H1 (cell line): Measurements from ENCODE around the gene NCK2.

Experiments
- EP300 ChIP-seq, 2 experiments: IDR thresholded peaks; 1 replicate in 1 of 2; 2 replicates in 1 of 2; pipeline ENCODE4 v1.6.1; 2011 to 2012; ENCODE audit warnings: low read depth in 2 of 2, low read length in 2 of 2, mild to moderate bottlenecking in 2 of 2, borderline replicate concordance in 1 of 2, inconsistent platforms in 1 of 2, moderate library complexity in 1 of 2
- EZH2 ChIP-seq: fragments of 200-600 bp; sonication (generic); IDR thresholded peaks from 2 replicates; pipeline ENCODE4 v1.7.1; 2012; ENCODE audit warnings: low read depth, mild to moderate bottlenecking, moderate library complexity, low read length, inconsistent platforms; ENCODE audit not compliant: severe bottlenecking
- MAFK ChIP-seq: IDR thresholded peaks from 2 replicates; pipeline ENCODE4 v1.6.1; 2012; ENCODE audit warnings: low read depth, mild to moderate bottlenecking, improper control_type of control experiment, low read length
- POLR2A ChIP-seq, 2 experiments: IDR thresholded peaks; 1 replicate in 1 of 2; 2 replicates in 1 of 2; pipeline ENCODE4 v1.6.1; 2011; ENCODE audit warnings: low read depth in 2 of 2, low read length in 2 of 2, mild to moderate bottlenecking in 2 of 2; ENCODE audit errors: control extremely low read depth in 1 of 2
- SIRT6 ChIP-seq: IDR thresholded peaks from one replicate; pipeline ENCODE4 v1.7.1; 2012; ENCODE audit warnings: low read length, inconsistent platforms
- TEAD4 ChIP-seq: IDR thresholded peaks from 2 replicates; pipeline ENCODE4 v1.6.1; 2012; ENCODE audit warnings: low read depth, low read length, inconsistent platforms, mixed read lengths
- ZNF274 ChIP-seq: IDR thresholded peaks from 2 replicates; pipeline ENCODE4 v1.7.0; 2012; ENCODE audit warnings: low read length, borderline replicate concordance; ENCODE audit errors: extremely low read depth
- TF ChIP-seq, protein P1 (sequence below), 3 experiments: IDR thresholded peaks; 1 replicate in 2 of 3; 2 replicates in 1 of 3; pipeline versions ENCODE4 v1.5.1 to v1.6.1; 2011; ENCODE audit warnings: low read length in 3 of 3, mild to moderate bottlenecking in 3 of 3, inconsistent platforms in 2 of 3, low read depth in 1 of 3, moderate library complexity in 1 of 3; ENCODE audit not compliant: insufficient read depth in 1 of 3; ENCODE audit errors: control extremely low read depth in 1 of 3
- TF ChIP-seq, protein P2 (sequence below): IDR thresholded peaks from 2 replicates; pipeline ENCODE4 v1.6.1; 2012; ENCODE audit warnings: inconsistent platforms

DNA sequence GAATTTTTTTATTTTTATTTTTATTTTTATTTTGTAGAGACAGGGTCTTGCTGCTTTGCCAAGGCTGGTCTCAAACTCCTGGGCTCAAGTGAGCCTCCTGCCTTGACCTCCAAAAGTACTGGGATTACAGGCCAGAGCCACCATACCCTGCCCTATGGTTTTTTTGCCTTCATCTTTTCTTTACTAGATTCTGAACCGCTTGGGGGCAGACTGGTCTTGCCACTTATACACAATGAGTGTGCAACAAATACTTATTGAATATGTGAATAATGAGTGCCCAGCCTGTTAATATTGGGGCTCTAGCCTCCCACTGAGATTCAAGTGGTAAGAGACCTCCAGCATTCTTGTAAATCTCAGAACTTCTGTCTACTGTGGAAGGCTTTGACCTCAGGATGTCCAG is 3.9 kb downstream of the NCK2 start:
- no peak for TF ChIP-seq MAFK
- TF ChIP-seq SIRT6 = no peak
- TF ChIP-seq, protein P1, sequence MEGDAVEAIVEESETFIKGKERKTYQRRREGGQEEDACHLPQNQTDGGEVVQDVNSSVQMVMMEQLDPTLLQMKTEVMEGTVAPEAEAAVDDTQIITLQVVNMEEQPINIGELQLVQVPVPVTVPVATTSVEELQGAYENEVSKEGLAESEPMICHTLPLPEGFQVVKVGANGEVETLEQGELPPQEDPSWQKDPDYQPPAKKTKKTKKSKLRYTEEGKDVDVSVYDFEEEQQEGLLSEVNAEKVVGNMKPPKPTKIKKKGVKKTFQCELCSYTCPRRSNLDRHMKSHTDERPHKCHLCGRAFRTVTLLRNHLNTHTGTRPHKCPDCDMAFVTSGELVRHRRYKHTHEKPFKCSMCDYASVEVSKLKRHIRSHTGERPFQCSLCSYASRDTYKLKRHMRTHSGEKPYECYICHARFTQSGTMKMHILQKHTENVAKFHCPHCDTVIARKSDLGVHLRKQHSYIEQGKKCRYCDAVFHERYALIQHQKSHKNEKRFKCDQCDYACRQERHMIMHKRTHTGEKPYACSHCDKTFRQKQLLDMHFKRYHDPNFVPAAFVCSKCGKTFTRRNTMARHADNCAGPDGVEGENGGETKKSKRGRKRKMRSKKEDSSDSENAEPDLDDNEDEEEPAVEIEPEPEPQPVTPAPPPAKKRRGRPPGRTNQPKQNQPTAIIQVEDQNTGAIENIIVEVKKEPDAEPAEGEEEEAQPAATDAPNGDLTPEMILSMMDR (IDR thresholded peaks at IDR 0.05; ENCODE audit: control extremely low read depth in 1 of 3, insufficient read depth in 1 of 3, low read depth in 1 of 3, low read length in 3 of 3) = no peak
- no peak for TF ChIP-seq EP300 (IDR thresholded peaks at IDR 0.05; ENCODE audit: borderline replicate concordance in 1 of 2, low read depth in 2 of 2, low read length in 2 of 2)
- TF ChIP-seq POLR2A (IDR thresholded peaks at IDR 0.05; ENCODE audit: control extremely low read depth in 1 of 2, low read depth in 2 of 2, low read length in 2 of 2) = no peak
- TF ChIP-seq, protein P2, sequence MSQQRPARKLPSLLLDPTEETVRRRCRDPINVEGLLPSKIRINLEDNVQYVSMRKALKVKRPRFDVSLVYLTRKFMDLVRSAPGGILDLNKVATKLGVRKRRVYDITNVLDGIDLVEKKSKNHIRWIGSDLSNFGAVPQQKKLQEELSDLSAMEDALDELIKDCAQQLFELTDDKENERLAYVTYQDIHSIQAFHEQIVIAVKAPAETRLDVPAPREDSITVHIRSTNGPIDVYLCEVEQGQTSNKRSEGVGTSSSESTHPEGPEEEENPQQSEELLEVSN = no peak
- no peak for TF ChIP-seq TEAD4
- TF ChIP-seq ZNF274 = no peak
- no peak for TF ChIP-seq EZH2
